HG02973 (cell line): Measurements from ENCODE around the gene ATG10.
"Not testable (repeated sequence)": the region's sequence is repeated elsewhere in the genome, so short reads cannot be mapped to it uniquely, and the experiment has no call there.

Experiments used
- ATAC-seq: cut with Tn5 transposase; IDR thresholded peaks from one replicate; pipeline ENCODE4 v1.9.1; 2021; ENCODE audit warnings: moderate library complexity; ENCODE audit not compliant: unreplicated experiment

The ATG10 gene

DNA sequence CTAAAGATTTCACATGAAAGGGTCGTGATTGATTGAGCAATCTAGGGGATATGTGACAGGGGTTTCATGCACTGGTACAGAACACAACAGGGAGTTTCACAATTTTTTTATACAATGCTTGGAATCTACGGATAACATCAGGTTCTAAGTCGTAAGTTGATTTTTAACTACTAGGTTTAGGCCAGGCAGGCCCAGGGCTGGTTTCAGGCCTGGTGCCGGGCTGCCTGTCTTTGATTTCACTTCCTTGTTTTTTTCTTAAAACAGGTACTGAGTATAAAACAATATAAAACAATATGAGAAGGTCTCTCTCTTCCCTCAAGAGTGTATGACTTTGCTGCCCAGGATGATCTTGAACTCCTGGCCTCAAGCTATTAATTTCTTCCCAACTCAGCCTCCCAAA lies 301.6 kb downstream of the ATG10 start:
- not testable (repeated sequence) for ATAC-seq

DNA sequence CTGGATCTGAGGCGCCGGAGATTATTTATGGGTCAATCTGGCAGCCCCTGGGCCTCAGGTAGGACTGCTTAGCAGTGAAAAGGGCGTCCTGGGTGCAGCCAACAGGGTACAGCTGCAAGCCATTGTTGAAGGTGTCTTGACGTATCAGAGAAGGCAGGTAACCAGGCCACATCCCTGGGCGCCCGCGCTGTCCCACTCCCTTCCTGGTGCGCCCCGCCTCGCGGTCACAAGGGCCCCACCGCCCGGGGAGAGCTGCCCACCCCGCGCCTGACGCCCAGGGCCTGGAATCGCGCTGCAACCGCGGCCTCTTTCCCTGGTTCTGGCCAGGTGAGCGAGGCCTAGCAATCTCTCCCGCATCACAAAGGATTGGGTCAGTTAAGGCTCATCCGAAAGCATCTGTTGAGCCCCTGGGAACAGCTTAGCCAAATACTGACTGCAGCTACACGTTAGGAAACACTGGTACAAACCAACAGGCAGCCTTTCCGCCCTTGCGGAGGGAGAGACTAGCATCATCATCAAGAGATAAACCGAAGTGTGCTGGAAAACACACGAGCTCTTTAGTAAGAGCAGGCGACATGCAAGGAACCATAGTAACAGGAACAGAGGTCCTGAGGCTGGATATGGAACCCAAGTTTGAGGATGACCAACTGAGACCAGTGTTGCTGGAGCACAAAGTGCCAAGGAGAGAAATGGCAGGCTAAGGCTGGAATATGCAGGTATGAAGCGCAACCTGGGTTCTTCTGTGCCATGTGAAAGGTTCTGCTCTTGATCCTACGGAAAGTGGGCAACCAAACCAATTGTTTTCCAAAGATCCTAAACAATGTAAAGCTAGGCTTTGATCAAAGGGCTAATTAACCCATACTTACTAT lies 302.8 kb downstream of the ATG10 start:
- ATAC-seq: no peak

- ATAC-seq: no peak
Measured at GRCh38 chr5:82275216-82275664, 303.4 kb downstream of the ATG10 start.

- no peak for ATAC-seq
Measured at GRCh38 chr5:82276800-82277612, 305.2 kb downstream of the ATG10 start.

GRCh38 chr5:82277613-82277986 lies 305.8 kb downstream of the ATG10 start:
- ATAC-seq: peak; percentile 4

DNA sequence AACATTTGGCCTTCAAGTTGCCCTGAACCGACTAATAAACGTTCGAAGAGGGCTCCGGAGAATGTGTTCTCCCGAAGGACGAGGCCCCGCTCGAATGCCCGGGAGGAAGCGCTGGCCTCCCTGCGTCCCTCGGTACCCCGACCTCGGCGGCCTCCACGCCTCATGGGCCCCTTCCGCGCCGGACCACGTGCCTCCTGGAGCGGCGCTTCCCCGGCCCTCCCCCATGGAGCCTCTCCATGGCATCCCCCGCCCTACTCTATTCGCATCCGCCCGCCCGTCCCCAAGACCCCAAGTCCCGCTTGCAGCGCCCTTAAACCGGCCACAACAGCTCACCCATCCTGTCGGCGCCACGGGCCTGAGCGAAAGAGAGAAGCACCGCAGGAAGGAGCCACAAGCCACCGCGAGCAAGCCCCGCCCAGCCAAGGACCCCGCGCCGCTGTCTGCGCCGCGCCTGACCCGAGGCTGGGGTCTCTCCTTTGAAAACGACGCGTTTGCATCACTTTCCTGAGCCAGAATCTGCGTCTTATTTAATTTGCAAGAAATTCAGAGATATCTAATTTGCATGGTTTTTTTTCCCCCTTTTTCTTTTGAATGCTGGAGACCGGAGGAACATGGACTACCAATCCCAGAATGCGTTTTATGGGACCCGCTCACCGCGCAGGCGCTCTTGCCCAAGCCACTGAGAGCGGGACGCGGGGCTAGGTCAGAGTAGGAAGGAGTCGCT lies 306.3 kb downstream of the ATG10 start, which contains the start of gene RPS23:
RPS23 (minus strand) TSS at position 368 of the 724 bp plus-strand sequence; CDS start at position 337, 31 bp downstream.
- peak; percentile 93 for ATAC-seq

GRCh38 chr5:82278711-82279370 lies 307.0 kb downstream of the ATG10 start:
- ATAC-seq: no peak

DNA sequence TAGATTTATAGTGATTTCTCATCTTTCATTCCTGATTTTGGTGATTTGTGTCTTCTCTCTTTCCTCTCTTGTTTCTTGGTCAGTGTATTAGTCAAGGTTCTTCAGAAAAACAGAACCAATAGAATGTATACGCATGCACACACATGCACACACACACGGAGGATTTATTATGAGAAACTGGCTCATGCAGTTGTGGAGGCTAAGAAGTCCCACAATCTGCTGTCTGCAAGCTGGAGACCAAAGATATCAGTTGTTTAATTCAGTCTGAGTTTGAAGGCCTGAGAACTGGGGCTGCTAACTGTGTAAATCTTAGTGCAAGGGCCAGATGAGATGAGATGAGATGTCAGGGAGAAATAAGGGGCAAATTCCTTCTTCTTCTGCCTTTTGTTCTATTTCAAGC lies 312.1 kb downstream of the ATG10 start:
- no peak for ATAC-seq

DNA sequence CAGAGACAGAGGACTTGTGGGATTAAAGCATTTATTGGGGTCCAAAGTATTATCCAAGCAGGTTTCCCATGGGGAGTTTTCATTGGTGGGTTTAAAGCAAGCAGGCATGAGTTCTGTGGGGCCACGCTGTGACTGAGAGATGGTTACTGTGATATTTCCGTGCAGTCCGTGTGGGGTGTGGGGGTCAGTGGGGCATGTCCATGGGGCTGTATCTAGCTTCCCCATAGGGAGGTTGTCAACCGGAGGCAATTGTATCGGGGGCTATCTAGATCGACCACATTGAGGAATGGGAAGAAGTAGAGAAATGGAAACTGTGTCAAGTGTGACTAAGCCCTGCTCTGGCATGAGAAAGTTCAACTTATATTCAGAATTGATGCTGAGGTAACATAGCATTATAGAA lies 313.4 kb downstream of the ATG10 start:
- no peak for ATAC-seq

DNA sequence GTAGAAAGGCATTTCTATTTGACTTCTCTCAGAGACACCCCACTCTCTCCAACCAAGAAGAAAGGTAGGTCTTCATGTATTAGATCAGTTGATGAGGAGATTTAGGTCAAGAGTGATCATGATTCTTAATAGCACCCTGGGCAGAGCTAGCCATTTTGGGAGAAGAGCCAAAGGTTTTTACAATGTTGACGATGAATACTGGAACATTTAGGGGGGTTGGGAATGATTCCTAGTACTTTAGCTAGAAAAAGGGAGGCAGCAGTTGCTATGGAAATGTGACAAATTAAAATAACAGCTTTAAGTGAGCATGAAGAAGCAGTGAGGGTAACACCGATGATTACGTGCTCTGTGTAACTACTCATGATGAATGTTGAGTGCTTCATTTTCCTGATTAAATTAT lies 315.8 kb downstream of the ATG10 start:
- no peak for ATAC-seq

GRCh38 chr5:82290005-82290404 lies 318.2 kb downstream of the ATG10 start:
- ATAC-seq: no peak

DNA sequence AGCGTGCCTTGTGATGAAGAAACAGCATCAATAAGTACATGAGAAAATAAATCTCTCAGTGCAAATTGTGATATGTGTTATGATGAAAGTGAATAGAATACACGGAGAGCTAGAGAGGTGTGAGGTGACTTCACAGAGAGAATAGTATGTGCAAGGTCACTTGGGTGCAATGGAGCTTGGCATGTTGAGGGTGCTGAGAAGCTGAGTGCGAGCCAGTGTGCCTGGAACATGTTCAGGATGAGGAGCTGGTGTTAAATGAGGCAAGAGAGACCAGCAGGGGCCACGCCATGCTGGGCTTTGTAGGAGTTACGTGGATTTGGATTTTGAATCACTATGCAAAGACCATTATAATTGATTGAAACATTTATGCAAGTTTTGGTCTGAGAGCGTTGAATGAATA lies 319.1 kb downstream of the ATG10 start:
- no peak for ATAC-seq

- no peak for ATAC-seq
Measured at GRCh38 chr5:82291420-82291819, 319.6 kb downstream of the ATG10 start.

- no peak for ATAC-seq
Measured at GRCh38 chr5:82295144-82295543, 323.3 kb downstream of the ATG10 start.

DNA sequence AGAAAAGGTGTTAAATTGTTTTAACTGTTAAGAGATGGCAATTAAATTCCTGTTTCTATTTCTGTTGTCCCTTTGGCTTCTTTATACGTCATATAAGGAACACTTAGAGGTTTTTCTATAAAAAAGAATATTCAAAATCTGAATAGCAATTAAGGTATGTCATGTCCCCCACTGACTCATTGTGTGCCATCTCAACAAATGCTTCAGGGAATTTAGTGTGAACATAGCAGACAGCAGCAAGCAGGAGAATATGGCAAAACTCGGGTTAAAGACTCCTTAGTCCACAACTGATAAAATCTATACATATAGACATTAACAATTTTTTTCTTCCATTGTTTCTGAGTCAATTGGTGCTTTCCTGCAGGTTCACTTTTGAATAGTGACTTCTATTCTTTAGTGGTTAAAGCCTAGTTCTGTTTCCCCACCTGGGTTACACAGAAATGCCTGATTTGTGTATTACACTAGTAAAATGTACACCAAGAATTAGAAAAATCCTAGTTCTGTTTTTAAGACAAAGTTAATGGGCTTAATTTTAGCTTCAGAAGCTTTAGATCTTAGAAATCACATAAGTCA lies 324.2 kb downstream of the ATG10 start:
- no peak for ATAC-seq

DNA sequence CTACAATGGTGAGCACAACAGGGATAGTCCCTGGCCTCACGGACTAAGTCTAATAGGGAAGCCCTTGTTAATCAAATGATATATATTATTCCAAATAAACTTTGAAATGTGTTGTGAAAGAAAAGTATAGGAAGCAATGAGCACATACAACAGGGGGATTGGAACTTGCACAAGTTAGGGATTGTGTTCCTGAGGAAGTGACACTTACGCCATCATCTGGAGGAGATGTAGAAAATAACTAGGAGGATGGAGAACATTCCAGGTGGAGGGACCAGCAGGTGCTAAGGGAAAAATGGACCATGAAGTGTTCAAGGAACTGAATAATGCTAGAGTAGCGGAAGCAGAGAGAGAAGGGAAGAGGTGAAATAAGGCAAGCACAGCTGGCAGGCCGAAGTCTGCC lies 325.1 kb downstream of the ATG10 start:
- no peak for ATAC-seq

DNA sequence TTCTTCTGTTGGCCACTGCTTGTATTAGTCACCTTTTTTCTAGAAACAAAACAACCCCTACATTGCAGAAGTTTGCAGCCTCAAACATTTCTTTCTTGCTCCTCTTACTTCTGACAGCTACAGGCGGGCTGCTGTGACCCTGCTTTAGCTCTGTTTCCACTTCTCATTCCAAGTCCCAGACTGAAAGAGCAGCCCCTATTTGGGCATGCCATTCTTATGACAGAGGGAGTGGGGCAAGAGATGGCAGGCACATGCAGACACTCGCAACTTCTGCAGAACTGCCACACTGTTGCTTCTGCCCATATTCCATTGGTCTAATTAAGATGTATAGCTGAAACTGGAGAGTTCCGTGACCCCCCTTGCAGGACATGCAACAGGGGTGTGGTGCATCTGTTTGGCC lies 325.9 kb downstream of the ATG10 start:
- no peak for ATAC-seq

DNA sequence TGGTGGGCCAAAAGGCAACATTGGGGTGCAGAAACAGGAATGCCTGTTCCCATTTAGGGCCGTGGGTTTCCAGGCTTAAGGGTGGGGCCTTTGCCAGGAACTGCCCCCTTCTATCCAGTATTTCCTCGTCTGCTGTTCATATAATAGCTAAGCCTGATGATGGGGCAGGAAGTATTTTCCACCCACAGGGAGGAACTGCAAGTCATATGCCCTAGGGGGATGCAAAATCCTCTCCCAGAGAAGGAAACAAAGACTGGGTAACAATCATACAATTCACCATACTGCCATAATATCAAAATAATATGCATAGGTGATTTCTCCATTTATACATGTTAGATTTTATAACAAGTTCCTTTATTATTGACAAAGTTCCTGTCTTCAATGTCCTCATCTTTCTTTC lies 326.8 kb downstream of the ATG10 start:
- no peak for ATAC-seq

DNA sequence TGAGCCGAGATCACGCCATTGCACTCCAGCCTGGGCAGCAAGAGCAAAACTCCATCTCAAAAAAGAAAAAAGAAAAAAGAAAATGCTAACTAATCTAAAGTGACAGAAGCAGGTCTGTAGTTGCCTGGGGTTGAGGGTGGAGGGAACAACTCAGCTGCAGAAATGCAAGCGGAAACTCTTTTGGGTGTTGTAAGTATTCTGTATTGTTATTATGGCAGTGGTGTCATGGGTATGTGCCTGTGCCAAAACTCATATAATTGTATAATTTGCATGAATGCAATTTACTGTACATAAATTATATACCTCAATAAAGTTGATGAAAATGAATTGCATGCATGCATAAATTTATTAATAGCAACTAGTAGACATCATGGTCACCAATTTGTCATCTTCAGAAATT lies 329.4 kb downstream of the ATG10 start:
- no peak for ATAC-seq
